Liver (tissue), 9 donors: Measurements from ENCODE around the gene TMEFF1. TPM values are rescaled to one million over a fixed set of nuclear protein-coding genes. Genes with fewer than 3 reads are reported as not detected.

Source experiments
- DNase-seq: peaks from one replicate; pipeline ENCODE4 v3.0.0-alpha.2; 2017; ENCODE audit warnings: low spot score
- H3K27ac ChIP-seq, 2 donors: one replicate each; pipeline ENCODE4 v1.7.0; 2013; ENCODE audit warnings: inconsistent platforms in 2 of 2, low read length in 2 of 2, control low read depth in 1 of 2, low read depth in 1 of 2, mild to moderate bottlenecking in 1 of 2
- H3K27me3 ChIP-seq, 4 donors: one replicate each; pipeline versions ENCODE4 v1.6.1 to v1.7.0; 2013; ENCODE audit warnings: low read length in 3 of 4, inconsistent platforms in 1 of 4, mild to moderate bottlenecking in 1 of 4, moderate library complexity in 1 of 4; ENCODE audit not compliant: control insufficient read depth in 4 of 4, insufficient read depth in 4 of 4
- H3K36me3 ChIP-seq, 4 donors: one replicate each; pipeline versions ENCODE4 v1.6.1 to v1.7.0; 2013; ENCODE audit warnings: low read length in 3 of 4, mild to moderate bottlenecking in 3 of 4, low read depth in 1 of 4, moderate library complexity in 1 of 4; ENCODE audit not compliant: control insufficient read depth in 4 of 4, insufficient read depth in 3 of 4
- H3K4me1 ChIP-seq, 4 donors: one replicate each; pipeline versions ENCODE4 v1.6.1 to v1.7.0; 2013; ENCODE audit warnings: low read length in 3 of 4, mild to moderate bottlenecking in 3 of 4, moderate library complexity in 1 of 4; ENCODE audit not compliant: control insufficient read depth in 4 of 4, insufficient read depth in 4 of 4
- H3K4me3 ChIP-seq, 3 donors: one replicate each; pipeline versions ENCODE4 v1.6.1 to v1.7.0; 2013; ENCODE audit warnings: low read length in 3 of 3, control low read depth in 1 of 3, low read depth in 1 of 3, mild to moderate bottlenecking in 1 of 3
- H3K9ac ChIP-seq, 2 donors: one replicate each; pipeline ENCODE4 v1.7.0; 2013; ENCODE audit warnings: low read length in 2 of 2, mild to moderate bottlenecking in 2 of 2, moderate library complexity in 2 of 2, control low read depth in 1 of 2, low read depth in 1 of 2
- H3K9me3 ChIP-seq, 4 donors: one replicate each; pipeline versions ENCODE4 v1.6.1 to v1.7.0; 2013; ENCODE audit warnings: low read length in 3 of 4; ENCODE audit not compliant: control insufficient read depth in 4 of 4
- ATF3 ChIP-seq: IDR thresholded peaks from 2 replicates; pipeline ENCODE4 v1.6.1; 2016; ENCODE audit warnings: antibody characterized with exemption
- CTCF ChIP-seq: fragments of 150-350 bp; IDR thresholded peaks from 2 replicates; pipeline ENCODE4 v1.5.1; 2017; ENCODE audit warnings: improper control_type of control experiment, low read depth, low read length; ENCODE audit not compliant: missing input control
- EGR1 ChIP-seq, 2 donors: IDR thresholded peaks; 2 replicates each; pipeline ENCODE4 v1.6.1; 2016 to 2018; ENCODE audit warnings: antibody characterized with exemption in 2 of 2, low read depth in 2 of 2
- GABPA ChIP-seq, 2 donors: IDR thresholded peaks in 1 of 2; conservative IDR thresholded peaks in 1 of 2; 2 replicates each; pipeline ENCODE4 v1.6.1; 2016; ENCODE audit warnings: antibody characterized with exemption in 2 of 2, mild to moderate bottlenecking in 1 of 2, moderate library complexity in 1 of 2
- HNF4A ChIP-seq, 2 donors: conservative IDR thresholded peaks; 2 replicates each; pipeline ENCODE4 v1.6.1; 2016; ENCODE audit warnings: antibody characterized with exemption in 2 of 2, mild to moderate bottlenecking in 2 of 2
- HNF4G ChIP-seq: IDR thresholded peaks from 2 replicates; pipeline ENCODE4 v1.6.1; 2016; ENCODE audit warnings: antibody characterized with exemption
- JUND ChIP-seq, 2 donors: IDR thresholded peaks; 2 replicates each; pipeline ENCODE4 v1.6.1; 2016; ENCODE audit warnings: antibody characterized with exemption in 2 of 2
- MAX ChIP-seq: IDR thresholded peaks from 2 replicates; pipeline ENCODE4 v1.6.1; 2016; ENCODE audit warnings: antibody characterized with exemption
- NR2F2 ChIP-seq: IDR thresholded peaks from 2 replicates; pipeline ENCODE4 v1.6.1; 2016; ENCODE audit warnings: antibody characterized with exemption
- RAD21 ChIP-seq, 2 donors: IDR thresholded peaks; 2 replicates each; pipeline ENCODE4 v1.6.1; 2016; ENCODE audit warnings: antibody characterized with exemption in 2 of 2, mild to moderate bottlenecking in 2 of 2
- REST ChIP-seq: IDR thresholded peaks from 2 replicates; pipeline ENCODE4 v1.6.1; 2016; ENCODE audit warnings: antibody characterized with exemption, mild to moderate bottlenecking
- RXRA ChIP-seq, 2 donors: IDR thresholded peaks; 2 replicates each; pipeline ENCODE4 v1.6.1; 2017 to 2018; ENCODE audit warnings: antibody characterized with exemption in 2 of 2, mild to moderate bottlenecking in 1 of 2
- SP1 ChIP-seq: IDR thresholded peaks from 2 replicates; pipeline ENCODE4 v1.6.1; 2018; ENCODE audit warnings: antibody characterized with exemption, mild to moderate bottlenecking
- TAF1 ChIP-seq: conservative IDR thresholded peaks from 2 replicates; pipeline ENCODE4 v1.6.1; 2016; ENCODE audit warnings: antibody characterized with exemption, mild to moderate bottlenecking
- YY1 ChIP-seq: IDR thresholded peaks from 2 replicates; pipeline ENCODE4 v1.6.1; 2016; ENCODE audit warnings: antibody characterized with exemption, mild to moderate bottlenecking
- WGBS: extraction: QIAGEN DNeasy Blood & Tissue Kit; methylation state at CpG from one replicate; pipeline ENCODE4 v1.1.7; 2013; 5-methylcytosine and 5-hydroxymethylcytosine counted together
- polyA plus RNA-seq, 2 donors: library from polyadenylated mRNA; stranded (reverse) in 1 of 2; unstranded in 1 of 2; fragments of 200-250 nt in 1 of 2; fragments of >200 nt in 1 of 2; fragmentation: Nextera tagmentation in 1 of 2; extraction: Ambion mirVana in 1 of 2; gene quantifications; one replicate each; pipeline versions ENCODE4 v1.2.1 to v1.2.3, GENCODE V29; 2013 to 2015
- total RNA-seq, 2 donors: library from RNA; depleted of rRNA; stranded (reverse); fragments of >200 nt; gene quantifications; one replicate each; pipeline ENCODE4 v1.2.3, GENCODE V29; 2014
- donor health status: healthy.
- donor health status: healthy.
- donor health status: healthy.
- donor health status: healthy.
- donor health status: healthy.

TMEFF1 gene
- total and polyA plus RNA-seq, 4 donors = not detected

GRCh38 chr9:100426530-100427365 lies 46.2 kb upstream of the TMEFF1 start, which contains the start of gene MSANTD3:
MSANTD3 (plus strand) TSS chr9:100427143; CDS start chr9:100441939, 14,796 bp downstream.
- no peaks in the 10 kb centered on the region for H3K27me3 ChIP-seq
- TF ChIP-seq REST (peak; percentile 79), RXRA (IDR thresholded peaks at IDR 0.05) (peak in 1 of 2 donors; percentile 23), GABPA (IDR thresholded peaks at IDR 0.05 in 1 of 2, conservative IDR thresholded peaks at IDR 0.05 in 1 of 2) (no peak), JUND (IDR thresholded peaks at IDR 0.05) (peak; percentile 15 to 39), CTCF (peak; percentile 31), RAD21 (IDR thresholded peaks at IDR 0.05) (no peak), EGR1 (IDR thresholded peaks at IDR 0.05; ENCODE audit: low read depth in 2 of 2) (no peak), HNF4A (conservative IDR thresholded peaks at IDR 0.05) (peak in 1 of 2 donors; percentile 42), HNF4G (no peak), SP1 (peak; percentile 18), MAX (no peak), NR2F2 (no peak), YY1 (peak; percentile 74), TAF1 (peak; percentile 76), ATF3 (no peak)
- no peaks in the 10 kb centered on the region for H3K36me3 ChIP-seq
- 1% methylated on average over 80 of the region's 80 CpGs for WGBS
- H3K4me1 ChIP-seq = peaks cover 0 to 16% (median 11%) of the 10 kb centered on the region in 4 donors
- H3K9ac ChIP-seq = peak within 1 kb of the TSS; percentile 62 to 83
- H3K4me3 ChIP-seq = peak within 1 kb of the TSS; percentile 65 to 93 (median 77)
- H3K27ac ChIP-seq = peak within 1 kb of the TSS; percentile 84 to 91
- H3K9me3 ChIP-seq = no peaks in the 10 kb centered on the region
- peak; percentile 58 for DNase-seq
